Suprapubic skin (tissue), 3 donors: ENCODE measurements around the gene ROBO1.

Experiments used
- CTCF ChIP-seq, 2 donors: fragments of 200-600 bp in 1 of 2; fragments of 450-650 bp in 1 of 2; sonication (generic) in 1 of 2; IDR thresholded peaks; one replicate each; pipeline ENCODE4 v1.5.1; 2016 to 2019; ENCODE audit warnings: antibody characterized with exemption in 2 of 2, mild to moderate bottlenecking in 1 of 2, moderate library complexity in 1 of 2
- EP300 ChIP-seq: sonication (generic); formaldehyde crosslinking; IDR thresholded peaks from one replicate; pipeline ENCODE4 v1.6.1; 2017; ENCODE audit warnings: antibody characterized with exemption
- POLR2A ChIP-seq, 2 donors: fragments of 450-650 bp; IDR thresholded peaks; one replicate each; pipeline ENCODE4 v1.6.1; 2017; ENCODE audit warnings: antibody characterized with exemption in 2 of 2, mild to moderate bottlenecking in 2 of 2, moderate library complexity in 2 of 2

GRCh38 chr3:79249701-79250100 is 518.1 kb downstream of the ROBO1 start:
- TF ChIP-seq CTCF (IDR thresholded peaks at IDR 0.05) (no peak), POLR2A (IDR thresholded peaks at IDR 0.05) (no peak), EP300 (no peak)
